Stimulated activated CD8-positive, alpha-beta memory T cell treated with anti-CD3 and anti-CD28 coated beads, Interleukin-7, amount 100 ng/mL, for 1 hour (primary cell): ENCODE measurements around the gene CIB1.
"Not testable (repeated sequence)": the region's sequence is repeated elsewhere in the genome, so short reads cannot be mapped to it uniquely, and the experiment has no call there.

Source experiments
- DNase-seq, 2 donors: peaks; one replicate each; pipeline ENCODE4 v3.0.0-alpha.2; 2020; ENCODE audit warnings: low read depth in 2 of 2

Gene CIB1

GRCh38 chr15:90192961-90193786, 40.6 kb downstream of the CIB1 start:
- no peak for DNase-seq

GRCh38 chr15:90191794-90192509, 41.8 kb downstream of the CIB1 start:
- no peak for DNase-seq

GRCh38 chr15:90191344-90191687, 42.4 kb downstream of the CIB1 start:
- no peak for DNase-seq

- DNase-seq: no peak
Observed at GRCh38 chr15:90190606-90191343, 43.0 kb downstream of the CIB1 start.

- no peak for DNase-seq
Observed at GRCh38 chr15:90189781-90190467, 43.8 kb downstream of the CIB1 start.

- DNase-seq: no peak
Observed at GRCh38 chr15:90188914-90189748, 44.6 kb downstream of the CIB1 start.

- DNase-seq: not testable (repeated sequence)
Observed at GRCh38 chr15:90188065-90188464, 45.7 kb downstream of the CIB1 start.

GRCh38 chr15:90187257-90187868, 46.4 kb downstream of the CIB1 start:
- DNase-seq: no peak

GRCh38 chr15:90184786-90185704, 48.7 kb downstream of the CIB1 start:
- DNase-seq: no peak

- no peak for DNase-seq
Observed at GRCh38 chr15:90184119-90184785, 49.5 kb downstream of the CIB1 start.

- no peak for DNase-seq
Observed at GRCh38 chr15:90181776-90182175, 52.0 kb downstream of the CIB1 start.
